Right forelimb (tissue), 1 donor: ENCODE data around the gene CST2.
"Not testable (repeated sequence)": the region's sequence is repeated elsewhere in the genome, so short reads cannot be mapped to it uniquely, and the experiment has no call there.

ENCODE experiments used
- DNase-seq: peaks from one replicate; pipeline ENCODE4 v3.0.0-alpha.2; 2018

CST2 gene

GRCh38 chr20:23800865-23801264 lies 25.7 kb downstream of the CST2 start:
- DNase-seq, result no peak

GRCh38 chr20:23799216-23799847 lies 27.2 kb downstream of the CST2 start:
- DNase-seq, result not testable (repeated sequence)

- DNase-seq, result no peak
Observed at GRCh38 chr20:23795526-23795925, 31.0 kb downstream of the CST2 start.

GRCh38 chr20:23794841-23795240 lies 31.7 kb downstream of the CST2 start:
- DNase-seq, result no peak

- no peak for DNase-seq
Observed at GRCh38 chr20:23794065-23794464, 32.5 kb downstream of the CST2 start.

- no peak for DNase-seq
Observed at GRCh38 chr20:23783447-23783846, 43.1 kb downstream of the CST2 start.

- DNase-seq, result no peak
Observed at GRCh38 chr20:23782366-23782983, 44.1 kb downstream of the CST2 start.

GRCh38 chr20:23778676-23779075 lies 47.9 kb downstream of the CST2 start:
- DNase-seq, result not testable (repeated sequence)

GRCh38 chr20:23777380-23777779 lies 49.1 kb downstream of the CST2 start:
- DNase-seq, result not testable (repeated sequence)

GRCh38 chr20:23776067-23776771 lies 50.3 kb downstream of the CST2 start:
- DNase-seq, result no peak

- DNase-seq, result no peak
Observed at GRCh38 chr20:23774081-23774480, 52.4 kb downstream of the CST2 start.
